Embryonic facial prominence (tissue), 1 donor: Measurements from ENCODE around the gene FARSA.
A peak's percentile ranks its signal among the peaks of the same experiment; 100 is the strongest.
"Not testable (repeated sequence)": the region's sequence is repeated elsewhere in the genome, so short reads cannot be mapped to it uniquely, and the experiment has no call there.

Source experiments
- DNase-seq: peaks from one replicate; pipeline ENCODE4 v3.0.0-alpha.2; 2016; ENCODE audit errors: extremely low spot score

The FARSA gene

DNA sequence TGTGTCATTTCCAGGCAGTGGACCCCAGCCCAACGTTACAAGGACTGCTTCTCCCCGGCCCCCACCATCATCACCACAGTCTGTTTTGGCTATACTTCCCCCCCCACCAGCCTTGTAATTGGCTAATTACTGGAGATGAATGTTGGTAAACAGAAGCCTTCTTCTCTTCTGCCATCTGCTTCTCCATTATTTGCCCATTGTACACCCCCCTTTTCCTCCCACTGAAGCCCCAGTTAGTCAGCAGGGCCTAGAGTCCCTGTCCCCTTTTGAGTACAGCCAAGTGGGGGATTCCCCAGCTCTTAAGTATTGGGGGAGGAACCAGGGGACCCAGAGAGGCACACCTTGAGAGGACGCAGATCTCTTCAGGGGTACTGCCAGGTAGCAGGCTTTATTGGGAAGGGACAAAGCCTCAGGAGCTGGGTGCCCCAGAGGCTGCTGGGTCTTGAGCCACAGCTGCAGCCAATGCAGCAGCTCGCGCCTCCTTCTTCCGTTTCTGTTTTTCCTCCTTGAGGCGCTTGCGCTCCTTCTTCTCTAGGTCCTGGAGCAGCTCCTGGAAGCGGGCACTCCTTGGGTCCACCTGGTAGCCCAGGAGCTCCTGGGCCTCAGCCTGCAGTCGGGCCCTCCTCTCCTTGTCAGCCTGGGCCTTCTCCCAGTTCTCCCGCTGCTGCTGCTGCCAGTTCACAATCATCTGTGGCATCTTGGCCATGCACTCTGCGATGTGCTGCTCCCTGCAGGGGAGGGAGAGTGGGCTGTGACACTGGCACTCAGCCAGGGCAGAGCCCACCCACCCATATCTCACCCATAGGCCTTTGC lies 20.5 kb upstream of the FARSA start:
- DNase-seq: no peak

- DNase-seq: no peak
Observed at GRCh38 chr19:12953138-12953798, 19.8 kb upstream of the FARSA start.

GRCh38 chr19:12952488-12953137 lies 19.1 kb upstream of the FARSA start:
- DNase-seq: no peak

DNA sequence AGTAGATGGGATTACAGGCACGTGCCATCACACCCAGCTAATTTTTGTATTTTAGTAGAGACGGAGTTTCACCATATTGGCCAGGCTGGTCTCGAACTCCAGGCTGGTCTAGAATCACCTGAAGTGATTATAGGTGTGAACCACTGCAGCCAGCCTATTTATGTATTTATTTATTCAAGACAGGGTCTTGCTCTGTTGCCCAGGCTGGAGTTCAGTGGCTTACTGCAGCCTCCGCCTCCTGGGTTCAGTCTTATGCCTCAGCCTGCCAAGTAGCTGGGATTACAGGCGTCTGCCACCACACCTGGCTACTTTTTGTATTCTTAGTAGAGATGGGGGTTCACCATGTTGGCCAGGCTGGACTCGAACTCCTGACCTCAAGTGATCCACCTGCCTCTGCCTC lies 18.5 kb upstream of the FARSA start:
- DNase-seq: not testable (repeated sequence)

- no peak for DNase-seq
Observed at GRCh38 chr19:12949363-12950283, 16.1 kb upstream of the FARSA start.

DNA sequence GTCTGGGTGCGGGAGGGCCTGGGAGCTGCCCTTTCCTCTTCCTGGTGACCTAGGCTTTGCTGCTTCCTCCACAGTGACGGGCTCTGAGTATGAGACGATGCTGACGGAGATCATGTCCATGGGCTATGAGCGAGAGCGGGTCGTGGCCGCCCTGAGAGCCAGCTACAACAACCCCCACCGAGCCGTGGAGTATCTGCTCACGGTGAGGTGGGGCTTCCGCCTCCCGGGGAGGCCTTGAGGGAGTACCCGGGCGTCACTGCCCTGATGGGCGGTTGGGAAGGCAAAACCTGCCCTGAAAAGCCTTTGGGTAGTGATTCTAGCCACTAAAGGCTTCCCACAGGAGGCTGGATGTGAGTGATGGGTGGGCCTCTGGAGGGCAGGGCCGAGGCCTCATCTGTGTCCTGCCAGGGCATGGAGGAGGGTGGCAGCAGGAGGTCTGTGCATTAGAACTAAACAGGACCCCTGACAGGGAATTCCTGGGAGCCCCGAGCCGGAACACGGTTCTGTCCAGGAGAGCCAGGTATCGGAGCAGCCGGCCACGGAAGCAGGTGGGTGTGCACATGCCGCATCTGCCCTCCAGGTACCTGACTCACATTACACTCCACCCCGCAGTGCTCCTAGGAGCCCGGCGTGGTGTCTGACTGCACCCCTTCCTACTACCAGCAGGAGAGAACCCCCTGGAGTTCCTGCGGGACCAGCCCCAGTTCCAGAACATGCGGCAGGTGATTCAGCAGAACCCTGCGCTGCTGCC lies 15.3 kb upstream of the FARSA start:
- no peak for DNase-seq

DNA sequence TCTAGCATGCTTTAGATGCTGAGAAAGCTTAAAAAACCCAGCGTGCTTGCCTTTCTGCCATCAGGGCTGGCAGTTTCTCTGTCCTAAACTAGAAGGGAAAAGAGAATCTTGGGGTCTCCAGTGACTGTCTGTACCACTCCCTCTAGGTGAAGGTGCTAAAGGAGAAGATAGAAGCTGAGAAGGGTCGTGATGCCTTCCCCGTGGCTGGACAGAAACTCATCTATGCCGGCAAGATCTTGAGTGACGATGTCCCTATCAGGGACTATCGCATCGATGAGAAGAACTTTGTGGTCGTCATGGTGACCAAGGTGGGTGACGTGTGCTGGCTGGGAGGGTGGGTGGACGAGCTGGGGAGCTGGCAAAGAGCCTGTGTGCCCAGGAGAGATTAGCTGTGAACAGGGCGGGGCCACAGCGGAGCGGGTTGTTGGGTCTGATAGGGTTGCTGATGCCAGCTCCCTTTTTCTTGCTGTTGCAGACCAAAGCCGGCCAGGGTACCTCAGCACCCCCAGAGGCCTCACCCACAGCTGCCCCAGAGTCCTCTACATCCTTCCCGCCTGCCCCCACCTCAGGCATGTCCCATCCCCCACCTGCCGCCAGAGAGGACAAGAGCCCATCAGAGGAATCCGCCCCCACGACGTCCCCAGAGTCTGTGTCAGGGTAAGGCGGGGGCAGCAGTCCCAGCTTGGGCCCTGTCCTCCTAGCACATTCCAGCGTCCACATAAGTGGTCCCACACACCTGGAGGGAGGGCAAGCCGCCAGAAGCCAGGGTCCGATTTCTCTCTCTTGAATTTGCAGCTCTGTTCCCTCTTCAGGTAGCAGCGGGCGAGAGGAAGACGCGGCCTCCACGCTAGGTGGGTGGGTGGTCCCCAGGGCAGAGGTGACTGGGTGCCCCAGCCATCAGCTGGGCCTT lies 14.4 kb upstream of the FARSA start:
- DNase-seq: no peak

GRCh38 chr19:12946731-12947496 lies 13.4 kb upstream of the FARSA start:
- no peak for DNase-seq

DNA sequence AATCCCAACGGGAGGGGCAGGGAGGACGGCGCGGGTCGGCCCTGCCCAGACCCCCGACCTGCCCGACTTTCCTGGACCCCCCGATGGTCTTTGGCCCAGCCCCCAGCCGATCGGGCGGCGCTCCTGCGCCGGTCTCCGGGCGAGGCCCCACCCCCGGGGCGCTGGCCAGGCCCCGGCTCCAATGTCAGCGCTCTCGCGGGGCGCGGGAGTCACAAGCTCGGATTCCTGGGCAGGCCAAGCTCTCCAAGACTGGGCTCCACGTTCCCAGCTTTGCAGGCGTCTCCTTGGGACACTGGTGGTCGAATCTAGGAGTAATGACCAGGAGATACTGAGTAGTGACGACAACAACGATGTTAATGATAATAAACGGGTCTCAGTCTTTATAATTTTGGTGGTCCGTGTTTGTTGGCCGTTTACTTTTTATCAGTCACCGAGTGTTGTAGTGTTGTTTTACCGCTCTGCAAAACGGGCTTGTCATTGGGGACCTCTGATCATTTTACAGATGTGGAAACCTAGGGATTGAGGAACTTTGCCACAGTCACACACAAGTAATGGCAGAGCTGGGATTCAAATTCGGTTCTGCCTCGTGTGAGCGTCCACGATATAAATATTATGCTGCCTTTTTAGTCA lies 12.7 kb upstream of the FARSA start:
- no peak for DNase-seq

DNA sequence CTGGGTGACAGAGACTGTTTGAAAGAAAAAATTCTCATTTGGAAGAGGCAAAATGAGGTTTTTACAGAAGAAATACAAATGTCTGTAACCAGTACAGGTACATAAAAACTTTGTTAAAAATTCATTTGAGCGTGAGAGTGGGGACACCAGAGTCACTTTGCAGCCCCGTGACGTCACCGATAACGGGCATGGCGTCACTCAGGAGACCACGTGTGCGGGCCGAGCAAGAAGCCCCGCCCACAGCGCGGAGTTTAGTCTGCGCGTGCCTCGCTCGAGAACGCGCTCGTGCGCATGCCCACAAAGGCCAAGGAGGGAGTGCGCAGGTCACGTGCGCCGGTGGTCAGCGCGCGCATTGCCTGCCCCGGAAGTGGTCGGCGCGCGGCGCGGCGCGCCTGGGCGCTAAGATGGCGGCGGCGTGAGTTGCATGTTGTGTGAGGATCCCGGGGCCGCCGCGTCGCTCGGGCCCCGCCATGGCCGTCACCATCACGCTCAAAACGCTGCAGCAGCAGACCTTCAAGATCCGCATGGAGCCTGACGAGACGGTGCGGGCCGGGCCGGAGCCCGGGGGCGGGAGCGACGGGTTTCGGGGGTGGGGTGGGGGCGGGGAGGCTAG lies 12.1 kb upstream of the FARSA start, which contains the start of gene RAD23A:
RAD23A (plus strand) TSS at position 384 of the 613 bp plus-strand sequence; CDS start at position 471, 87 bp downstream.
- peak; percentile 94 for DNase-seq

DNA sequence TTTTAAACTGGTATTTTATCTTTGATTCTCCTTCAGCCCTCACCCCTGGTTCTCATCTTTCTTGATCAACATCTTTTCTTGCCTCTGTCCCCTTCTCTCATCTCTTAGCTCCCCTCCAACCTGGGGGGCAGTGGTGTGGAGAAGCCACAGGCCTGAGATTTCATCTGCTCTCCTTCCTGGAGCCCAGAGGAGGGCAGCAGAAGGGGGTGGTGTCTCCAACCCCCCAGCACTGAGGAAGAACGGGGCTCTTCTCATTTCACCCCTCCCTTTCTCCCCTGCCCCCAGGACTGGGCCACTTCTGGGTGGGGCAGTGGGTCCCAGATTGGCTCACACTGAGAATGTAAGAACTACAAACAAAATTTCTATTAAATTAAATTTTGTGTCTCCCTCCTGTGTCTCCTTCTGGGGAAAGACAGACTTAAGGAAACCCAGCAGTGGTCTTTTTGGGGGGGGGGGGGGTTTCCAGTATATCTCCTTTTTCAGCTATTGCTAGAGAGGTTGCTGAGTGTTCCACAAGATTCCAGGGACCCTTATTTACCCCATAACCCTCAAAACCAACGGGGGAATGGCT lies 10.7 kb upstream of the FARSA start:
- DNase-seq: no peak

DNA sequence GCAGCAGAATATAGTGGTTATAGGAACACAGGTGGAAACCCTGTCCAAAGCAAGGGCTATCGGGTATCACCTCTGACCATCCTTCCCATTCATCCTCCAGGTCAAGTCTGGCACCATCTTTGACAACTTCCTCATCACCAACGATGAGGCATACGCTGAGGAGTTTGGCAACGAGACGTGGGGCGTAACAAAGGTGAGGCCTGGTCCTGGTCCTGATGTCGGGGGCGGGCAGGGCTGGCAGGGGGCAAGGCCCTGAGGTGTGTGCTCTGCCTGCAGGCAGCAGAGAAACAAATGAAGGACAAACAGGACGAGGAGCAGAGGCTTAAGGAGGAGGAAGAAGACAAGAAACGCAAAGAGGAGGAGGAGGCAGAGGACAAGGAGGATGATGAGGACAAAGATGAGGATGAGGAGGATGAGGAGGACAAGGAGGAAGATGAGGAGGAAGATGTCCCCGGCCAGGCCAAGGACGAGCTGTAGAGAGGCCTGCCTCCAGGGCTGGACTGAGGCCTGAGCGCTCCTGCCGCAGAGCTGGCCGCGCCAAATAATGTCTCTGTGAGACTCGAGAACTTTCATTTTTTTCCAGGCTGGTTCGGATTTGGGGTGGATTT lies 10.0 kb upstream of the FARSA start:
- no peak for DNase-seq

DNA sequence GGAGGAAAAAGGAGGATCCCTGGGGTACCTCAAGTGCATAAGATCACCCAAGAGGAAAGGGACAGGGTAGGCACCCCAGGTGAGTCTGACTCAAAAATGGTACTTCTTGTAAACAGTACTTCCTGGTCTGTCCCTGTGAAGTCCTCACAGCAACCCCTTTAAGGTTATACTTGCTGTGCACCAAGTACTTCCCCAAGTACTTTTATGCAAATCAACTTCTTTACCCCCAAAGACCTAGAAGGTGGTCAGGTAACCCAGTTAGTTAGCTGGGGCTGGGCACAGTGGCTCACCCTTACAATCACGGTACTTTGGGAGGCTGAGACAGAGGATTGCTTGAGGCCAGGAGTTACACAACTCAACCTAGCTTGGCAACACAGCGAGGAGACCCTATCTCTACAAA lies 7.4 kb upstream of the FARSA start:
- no peak for DNase-seq

GRCh38 chr19:12939975-12940423 lies 6.5 kb upstream of the FARSA start:
- no peak for DNase-seq

DNA sequence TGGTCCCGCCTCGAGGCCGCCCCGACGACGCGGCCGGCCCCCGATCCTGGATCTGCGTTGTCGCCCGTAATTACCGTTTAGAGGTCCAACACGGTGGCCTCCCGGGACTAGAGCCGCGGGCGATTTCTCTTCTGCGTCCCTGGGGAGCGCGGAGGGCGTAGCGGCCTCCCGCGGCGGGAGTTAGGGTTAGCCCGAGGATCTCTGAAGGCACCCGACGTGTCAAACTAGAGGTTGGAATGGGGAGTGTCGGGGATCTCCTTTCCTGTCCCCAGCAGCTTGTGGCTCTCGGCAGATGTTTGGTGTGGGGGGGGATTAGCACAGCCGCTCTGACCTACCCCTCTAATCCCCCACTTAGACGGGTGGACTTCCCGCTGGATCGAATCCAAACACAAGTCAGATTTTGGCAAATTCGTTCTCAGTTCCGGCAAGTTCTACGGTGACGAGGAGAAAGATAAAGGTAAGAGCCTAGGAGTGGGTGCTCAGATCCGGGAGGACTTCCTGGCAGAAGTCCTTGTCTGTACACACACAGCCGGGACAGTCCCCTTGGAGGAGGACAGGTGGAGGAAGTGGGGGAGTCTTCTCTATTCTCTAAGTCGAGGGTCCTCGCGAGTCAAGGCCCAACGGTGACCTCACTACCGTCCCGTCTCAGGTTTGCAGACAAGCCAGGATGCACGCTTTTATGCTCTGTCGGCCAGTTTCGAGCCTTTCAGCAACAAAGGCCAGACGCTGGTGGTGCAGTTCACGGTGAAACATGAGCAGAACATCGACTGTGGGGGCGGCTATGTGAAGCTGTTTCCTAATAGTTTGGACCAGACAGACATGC lies 5.5 kb upstream of the FARSA start:
- DNase-seq: no peak
